ENCODE measurements around the gene UAP1L1.

DNA sequence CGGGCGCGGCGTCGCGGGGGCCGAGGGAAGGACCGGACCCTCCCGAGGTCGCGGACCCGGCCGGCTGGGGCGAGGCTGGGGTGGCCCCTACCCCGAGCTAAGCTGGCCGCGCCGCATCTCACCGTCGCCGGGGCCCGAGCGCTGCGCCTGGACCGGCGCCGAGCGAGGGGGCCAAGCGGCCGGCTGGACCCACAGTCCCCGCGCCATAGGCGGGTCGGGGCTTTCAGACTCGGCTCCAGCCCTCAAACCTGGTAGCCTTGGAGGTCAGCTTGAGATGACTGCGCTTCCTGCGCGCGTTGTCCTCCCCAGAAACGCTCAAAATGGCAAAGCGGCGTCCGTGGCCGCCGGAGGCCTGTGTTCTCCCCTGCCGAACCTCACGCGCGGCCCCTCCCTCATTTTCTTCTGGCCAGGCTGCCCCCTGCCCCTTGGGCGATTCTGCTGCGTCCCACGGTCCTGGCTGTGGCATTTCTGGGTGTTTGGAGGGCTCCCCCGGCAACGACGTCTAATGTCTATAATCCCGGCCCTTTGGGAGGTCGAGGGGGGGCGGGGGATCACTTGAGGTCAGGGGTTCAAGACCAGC, 52.9 kb downstream of the UAP1L1 start:
- TF ChIP-seq EZH2phosphoT487 (IDR thresholded peaks at IDR 0.05; ENCODE audit: low read depth, severe bottlenecking, unreplicated experiment), result no peak
- TF ChIP-seq, protein P1, sequence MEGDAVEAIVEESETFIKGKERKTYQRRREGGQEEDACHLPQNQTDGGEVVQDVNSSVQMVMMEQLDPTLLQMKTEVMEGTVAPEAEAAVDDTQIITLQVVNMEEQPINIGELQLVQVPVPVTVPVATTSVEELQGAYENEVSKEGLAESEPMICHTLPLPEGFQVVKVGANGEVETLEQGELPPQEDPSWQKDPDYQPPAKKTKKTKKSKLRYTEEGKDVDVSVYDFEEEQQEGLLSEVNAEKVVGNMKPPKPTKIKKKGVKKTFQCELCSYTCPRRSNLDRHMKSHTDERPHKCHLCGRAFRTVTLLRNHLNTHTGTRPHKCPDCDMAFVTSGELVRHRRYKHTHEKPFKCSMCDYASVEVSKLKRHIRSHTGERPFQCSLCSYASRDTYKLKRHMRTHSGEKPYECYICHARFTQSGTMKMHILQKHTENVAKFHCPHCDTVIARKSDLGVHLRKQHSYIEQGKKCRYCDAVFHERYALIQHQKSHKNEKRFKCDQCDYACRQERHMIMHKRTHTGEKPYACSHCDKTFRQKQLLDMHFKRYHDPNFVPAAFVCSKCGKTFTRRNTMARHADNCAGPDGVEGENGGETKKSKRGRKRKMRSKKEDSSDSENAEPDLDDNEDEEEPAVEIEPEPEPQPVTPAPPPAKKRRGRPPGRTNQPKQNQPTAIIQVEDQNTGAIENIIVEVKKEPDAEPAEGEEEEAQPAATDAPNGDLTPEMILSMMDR (IDR thresholded peaks at IDR 0.05; ENCODE audit: poor library complexity), result no peak
- TF ChIP-seq EZH2 (IDR thresholded peaks at IDR 0.05; ENCODE audit: borderline replicate concordance), result no peak

All from hepatocyte (in vitro differentiated cells).